SKM-1 (cell line): ENCODE data around the gene KIAA0930.
"Not testable (repeated sequence)": the region's sequence is repeated elsewhere in the genome, so short reads cannot be mapped to it uniquely, and the experiment has no call there.

ENCODE experiments used
- DNase-seq: peaks from one replicate; lab custom pipeline; 2025; ENCODE audit not compliant: unreplicated experiment; lab: John Stamatoyannopoulos, UW

The KIAA0930 gene

DNA sequence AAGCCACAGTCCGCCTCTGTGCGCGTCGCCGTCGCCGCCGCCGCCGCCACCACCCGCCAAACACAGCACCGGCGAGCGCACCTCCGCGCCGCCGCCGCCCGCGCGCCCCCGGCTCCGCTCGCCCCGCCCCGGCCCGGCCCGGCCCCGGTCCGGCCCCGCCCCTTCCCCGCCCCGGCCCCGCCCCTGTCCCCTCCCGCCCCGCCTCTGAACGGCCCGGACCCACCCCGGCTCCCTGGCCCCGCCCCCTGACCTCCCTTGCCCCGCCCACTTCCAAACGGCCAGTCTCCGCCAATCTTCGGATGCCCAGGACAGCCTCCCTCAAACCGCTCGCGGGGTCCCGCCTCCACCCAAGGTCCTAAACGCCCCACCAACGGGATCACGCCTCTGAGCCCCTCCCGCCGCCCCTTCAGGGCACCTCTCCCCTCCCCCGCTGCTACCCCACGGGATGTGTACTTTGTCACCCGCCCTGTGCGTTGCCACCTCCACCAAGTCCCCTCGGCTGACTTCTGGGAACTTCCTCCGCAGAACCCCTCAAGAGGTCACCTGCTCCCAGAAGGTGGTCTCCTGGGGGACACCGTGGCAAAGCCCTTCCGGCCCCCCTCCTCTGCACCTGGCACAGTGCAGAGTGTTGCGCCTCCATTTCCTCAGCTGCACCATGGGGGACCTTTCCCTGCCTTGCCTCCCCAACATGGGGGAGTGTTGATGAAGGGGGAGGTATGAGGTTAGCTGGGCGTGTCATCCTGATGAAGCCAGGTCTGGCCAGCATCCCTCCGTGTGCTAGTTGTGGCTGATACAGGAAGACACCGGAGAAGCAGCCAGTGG is at the start of gene KIAA0930:
Gene KIAA0930 (minus strand): TSS at position 85 of the 822 bp plus-strand sequence. CDS start 191 bp downstream, outside the sequence.
- DNase-seq: no peak

DNA sequence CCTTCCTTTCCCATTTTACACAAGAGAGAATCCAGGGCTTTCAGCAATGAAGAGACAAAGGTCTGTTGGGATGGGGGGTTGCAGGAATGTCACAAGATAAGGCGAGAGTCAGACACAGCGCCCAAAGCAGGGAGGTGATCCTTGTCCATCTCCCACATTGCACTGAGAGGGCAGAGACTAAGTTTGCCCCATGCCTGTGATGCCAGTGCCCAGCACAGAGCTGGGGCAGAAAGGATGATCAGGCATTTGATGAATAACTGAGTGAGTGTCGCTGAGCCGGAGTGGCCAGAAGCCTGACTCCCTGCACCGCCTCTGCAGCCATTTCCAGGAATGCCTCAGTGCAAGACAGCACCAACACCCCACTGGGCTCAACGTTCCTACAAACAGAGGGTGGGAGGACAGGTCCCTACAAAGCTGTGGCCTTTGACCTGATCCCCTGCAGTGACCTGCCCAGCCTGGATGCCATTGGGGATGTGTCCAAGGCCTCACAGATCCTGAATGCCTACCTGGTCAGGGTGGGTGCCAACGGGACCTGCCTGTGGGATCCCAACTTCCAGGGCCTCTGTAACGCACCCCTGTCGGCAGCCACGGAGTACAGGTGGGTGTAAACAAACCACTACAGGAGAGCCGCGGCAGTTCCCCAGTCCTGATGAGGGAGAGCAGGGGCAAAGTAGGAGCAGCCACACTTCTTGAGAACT is 46.3 kb upstream of the KIAA0930 start:
- DNase-seq: no peak

DNA sequence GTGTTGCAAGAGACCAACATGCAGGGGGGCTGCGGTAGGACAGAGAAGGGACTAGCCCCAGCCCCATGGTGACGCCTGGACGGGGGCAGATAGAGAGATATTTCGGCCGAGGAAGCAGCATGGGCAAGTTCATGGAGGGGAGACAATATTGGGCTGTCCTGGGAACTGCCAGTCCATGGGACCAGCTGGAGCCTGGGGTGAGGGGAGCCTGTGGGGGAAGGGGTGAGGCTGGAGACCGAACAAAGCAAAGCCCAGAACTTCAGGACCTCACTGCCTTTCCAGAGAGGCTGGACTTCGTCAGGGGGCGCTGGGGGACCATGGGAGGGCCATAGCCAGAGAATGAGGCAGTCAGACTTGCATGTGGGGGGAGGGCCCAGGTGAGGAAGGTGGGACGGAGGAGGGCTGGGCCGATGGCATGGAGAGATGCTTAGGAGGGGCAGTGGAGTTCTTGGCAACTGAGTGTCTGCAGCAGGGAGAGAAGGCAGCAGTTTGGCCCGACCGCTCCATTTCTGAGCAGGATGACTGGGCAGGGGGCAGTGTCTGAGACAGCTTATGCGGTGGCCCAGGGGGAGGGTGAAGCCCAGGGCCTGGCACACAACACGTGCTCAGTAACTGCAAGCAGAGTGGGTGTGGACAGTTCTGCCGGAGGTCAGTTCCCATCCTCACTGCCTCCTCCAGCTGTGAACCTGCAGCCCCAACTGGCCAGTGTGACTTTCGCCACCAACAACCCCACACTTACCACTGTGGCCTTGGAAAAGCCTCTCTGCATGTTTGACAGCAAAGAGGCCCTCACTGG is 44.8 kb upstream of the KIAA0930 start:
- no peak for DNase-seq

DNA sequence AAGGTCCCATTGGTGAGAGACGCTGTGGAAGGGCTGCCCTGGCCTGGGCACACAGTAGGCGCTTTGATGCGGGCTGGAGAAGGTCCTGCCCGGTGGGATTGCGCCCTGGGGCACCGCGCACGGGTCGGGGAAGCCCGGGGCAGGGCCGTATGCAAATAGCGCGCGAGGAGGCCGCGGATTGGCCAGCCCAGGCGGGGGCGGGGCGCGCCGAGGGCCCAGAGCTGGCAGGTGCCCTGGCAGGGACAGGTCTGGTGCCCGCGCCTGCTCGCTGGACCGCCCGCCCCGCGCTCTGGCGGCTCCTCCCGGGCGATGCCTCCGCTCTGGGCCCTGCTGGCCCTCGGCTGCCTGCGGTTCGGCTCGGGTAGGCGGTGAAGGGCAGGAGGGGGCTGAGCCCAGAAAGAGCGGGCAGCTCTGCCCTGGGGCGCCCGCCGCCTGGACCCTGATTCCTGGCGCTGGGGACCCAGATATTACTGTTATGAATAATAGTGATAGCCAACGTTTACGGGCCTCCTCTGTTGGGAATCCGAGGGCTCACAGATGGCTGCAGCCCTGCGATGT is 44.1 kb upstream of the KIAA0930 start, which contains the start of gene UPK3A:
Gene UPK3A (plus strand): TSS at position 245 of the 558 bp plus-strand sequence. CDS start 65 bp downstream, at position 310.
- DNase-seq: no peak

DNA sequence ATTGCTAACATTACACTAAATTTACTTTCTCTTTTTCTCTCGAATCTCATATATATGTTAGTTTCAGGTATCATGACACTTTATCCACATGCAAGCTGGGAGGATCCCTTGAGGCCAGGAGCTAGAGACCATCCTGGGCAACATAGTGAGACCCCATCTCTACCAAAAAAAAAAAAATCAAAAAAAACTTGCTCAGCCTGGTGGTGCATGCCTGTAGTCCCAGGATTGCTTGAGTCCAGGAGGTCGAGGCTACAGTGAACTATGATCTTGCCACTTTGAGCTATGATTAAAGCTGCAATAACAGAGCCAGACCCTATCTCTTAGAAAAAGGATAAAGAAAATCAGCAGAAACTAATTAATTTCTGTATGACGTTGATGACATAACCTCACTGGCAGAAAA is 40.3 kb upstream of the KIAA0930 start:
- no peak for DNase-seq

DNA sequence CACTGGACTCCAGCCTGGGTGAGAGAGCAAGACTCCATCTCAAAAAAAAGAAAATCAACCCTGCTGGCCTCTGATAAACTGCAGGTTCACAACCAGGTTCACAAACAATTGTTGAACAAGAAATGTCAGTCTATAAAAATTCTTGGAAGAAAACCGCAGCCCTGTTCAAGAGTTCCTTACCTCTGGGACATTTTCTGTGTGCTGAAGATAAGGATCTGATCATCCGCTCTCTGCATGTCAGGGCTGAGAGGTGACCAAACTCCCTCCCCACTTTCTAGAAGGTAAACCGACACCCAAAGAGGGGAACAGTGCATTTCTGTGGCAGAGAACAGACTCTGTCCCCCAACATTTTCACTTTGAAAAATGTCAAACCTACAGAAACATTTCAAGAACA is 39.9 kb upstream of the KIAA0930 start:
- DNase-seq: no peak

DNA sequence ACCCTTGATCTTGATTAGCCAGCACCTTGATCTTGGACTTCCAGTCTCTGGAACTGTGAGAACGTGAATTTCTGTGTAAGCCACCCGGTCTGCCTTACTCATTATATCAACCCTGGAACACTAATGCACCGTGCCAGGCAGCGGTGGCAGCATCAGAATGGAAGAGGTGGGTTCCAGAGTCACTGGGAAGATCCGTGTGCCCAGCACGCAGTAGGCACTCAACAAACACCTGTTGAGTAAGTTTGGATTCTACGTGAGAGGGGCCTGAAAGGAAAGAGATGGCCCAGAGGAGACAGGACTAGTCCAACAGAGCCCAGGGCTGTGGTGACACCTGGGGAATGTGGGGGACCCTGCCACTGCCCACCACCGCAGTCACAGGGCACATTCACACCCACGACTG is 37.4 kb upstream of the KIAA0930 start:
- DNase-seq: no peak

DNA sequence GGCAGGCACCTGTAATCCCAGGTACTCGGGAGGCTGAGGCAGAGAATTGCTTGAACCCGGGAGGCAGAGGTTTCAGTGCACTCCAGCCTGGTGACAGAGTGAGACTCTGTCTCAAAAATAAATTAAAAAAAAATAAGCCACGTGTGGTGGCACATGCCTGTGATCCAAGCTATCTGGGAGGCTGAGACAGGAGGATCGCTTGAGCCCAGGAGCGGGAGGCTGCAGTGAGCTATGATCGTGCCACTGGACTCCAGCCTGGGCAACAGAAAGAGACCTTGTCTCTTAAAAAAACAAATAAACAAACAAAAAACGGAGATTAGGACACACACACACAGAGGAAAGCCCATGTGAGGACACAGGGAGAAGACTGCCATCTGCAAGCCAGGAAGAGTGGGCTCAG is 37.0 kb upstream of the KIAA0930 start:
- not testable (repeated sequence) for DNase-seq

DNA sequence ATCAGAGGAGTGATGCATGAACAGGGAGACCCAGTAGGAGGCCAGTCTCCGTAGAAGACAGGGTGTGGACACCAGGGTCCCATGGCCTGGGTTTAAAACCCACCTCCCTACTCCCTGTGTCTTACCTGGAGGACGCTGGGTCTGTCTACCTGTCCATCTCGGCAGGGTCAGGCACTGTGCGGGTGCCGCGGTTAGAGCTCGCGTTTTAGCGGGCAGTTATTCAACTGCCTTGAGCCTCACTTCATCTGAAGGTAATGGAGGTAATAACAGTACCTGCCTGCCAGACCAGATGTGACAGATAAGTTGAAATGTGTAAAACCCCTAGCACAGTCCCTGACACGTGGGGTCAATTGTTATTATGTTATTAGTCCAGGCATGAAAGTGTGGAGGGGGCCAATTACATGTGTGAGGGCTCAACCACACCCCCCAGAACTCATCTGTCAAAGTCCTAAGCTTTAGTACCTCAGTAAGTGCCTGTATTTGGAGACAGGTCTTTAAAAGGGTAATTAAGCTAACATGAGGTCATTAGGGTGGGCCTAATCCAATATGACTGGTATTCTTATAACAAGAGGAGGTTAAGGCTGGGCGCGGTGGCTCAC is 35.9 kb upstream of the KIAA0930 start:
- DNase-seq: no peak

DNA sequence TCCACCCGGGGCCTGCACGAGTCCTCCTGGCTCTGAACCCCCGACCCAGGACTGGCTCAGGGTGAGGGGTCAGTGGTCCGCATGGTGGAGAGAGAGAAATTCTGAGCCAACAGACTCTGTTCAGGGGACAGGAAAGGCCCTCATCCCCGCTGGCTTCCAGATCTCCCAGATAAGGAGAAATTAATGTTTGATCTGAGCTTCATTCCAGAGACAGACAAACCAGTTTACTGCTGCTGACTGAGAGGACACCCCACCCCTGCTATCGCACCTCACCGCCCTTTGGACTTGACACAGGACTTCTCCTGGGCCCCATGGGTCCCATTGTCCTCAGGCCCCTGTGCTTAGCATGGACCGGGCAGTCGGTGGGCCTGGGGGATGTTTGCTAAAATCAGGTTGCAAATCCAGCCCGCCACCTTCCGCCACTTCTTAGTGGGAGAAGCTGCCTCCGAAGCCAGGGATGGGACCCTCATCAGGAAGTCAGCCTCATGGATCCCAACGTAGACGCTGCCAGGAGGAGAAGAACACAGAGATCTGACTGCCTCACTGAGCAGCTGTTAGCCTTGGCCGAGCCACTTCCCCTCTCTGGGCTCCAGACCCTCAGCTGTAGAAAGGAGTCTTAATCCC is 32.9 kb upstream of the KIAA0930 start:
- DNase-seq: no peak

DNA sequence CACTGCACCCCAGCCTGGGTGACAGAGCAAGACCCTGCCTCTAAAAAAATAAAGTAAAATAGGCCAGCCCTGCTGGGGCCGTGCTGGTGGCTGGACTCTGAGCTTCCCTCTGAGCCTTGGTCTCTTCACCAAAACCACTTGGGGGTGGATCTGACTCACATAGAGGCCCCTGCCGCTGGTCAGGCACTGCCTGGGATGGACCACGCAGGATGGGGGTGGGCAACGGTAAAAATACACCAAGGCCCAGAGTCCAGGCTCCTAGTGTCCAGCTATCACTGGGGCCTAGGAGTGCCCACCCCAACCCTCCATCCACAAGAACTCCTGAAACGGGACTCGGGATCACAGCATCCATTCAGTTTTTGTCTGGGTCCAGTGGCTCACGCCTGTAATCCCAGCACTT is 31.8 kb upstream of the KIAA0930 start:
- DNase-seq: no peak

DNA sequence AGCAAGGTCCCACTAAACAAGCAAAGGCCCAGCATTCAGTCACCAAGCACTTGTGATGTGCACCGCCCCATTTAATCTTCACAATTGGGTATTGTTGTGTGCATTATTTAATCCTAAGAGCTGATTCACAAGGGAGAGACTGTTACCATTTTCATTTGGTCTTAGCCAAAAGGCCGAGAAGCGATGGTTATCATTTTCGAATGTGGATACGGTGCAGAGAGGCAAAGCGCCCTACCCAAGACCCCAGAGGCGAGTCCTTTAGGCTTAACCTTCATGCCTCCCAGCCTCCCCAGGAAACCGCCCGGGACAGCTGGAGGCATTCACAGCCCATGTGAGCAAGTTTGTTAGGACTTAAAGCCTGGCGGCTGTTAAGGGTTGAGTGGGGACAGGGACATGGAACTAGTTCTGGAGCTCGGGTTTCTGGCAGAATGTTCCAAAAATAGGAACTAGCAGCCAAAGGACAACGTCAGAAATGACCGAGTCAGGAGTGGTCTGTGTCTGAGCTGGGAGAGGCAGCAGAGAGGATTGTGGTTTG is 31.0 kb upstream of the KIAA0930 start:
- no peak for DNase-seq

DNA sequence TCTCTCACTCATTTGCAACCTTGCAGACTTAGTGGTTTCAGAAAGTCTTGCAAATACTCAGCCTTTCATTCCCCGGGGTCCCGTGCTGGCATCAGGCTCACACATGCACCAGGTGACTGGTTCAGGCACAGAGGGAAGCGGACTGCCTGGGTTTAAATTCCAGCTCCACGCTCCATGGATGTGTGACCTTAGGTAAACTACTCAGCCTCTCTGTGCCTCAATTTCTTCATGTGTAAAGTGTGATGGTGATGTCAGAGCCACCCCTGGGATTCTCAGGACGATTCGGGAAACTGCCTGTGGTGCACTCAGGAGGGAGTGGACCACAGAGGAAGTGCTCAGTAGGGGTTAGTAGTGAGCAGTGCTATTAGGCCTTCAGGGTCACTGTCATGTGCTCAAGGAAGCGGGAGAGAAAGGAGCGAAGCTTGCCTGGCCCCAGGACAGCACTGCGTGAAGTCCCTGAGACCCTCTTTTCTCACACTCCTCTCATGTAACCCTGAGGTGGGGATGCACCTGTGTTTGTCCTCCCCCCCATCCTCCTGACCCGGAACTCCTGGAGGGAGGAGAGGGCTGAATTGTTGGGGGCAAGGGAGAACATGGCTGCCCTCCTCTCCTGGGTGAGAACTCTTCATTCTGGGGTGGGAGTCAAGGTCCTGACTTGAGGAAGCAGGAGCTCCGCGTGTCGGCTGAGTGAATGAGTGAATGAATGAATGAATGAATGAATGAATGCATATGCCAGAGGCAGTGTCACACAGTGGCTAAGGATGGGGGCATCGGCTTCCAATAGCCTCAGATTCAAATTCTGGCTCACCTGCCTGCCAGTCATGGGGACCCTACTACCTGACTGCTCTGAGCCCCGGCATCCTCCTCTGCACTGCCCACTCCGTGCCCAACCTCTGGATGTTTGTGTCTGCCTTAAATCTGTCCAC is 29.7 kb upstream of the KIAA0930 start:
- DNase-seq: no peak

DNA sequence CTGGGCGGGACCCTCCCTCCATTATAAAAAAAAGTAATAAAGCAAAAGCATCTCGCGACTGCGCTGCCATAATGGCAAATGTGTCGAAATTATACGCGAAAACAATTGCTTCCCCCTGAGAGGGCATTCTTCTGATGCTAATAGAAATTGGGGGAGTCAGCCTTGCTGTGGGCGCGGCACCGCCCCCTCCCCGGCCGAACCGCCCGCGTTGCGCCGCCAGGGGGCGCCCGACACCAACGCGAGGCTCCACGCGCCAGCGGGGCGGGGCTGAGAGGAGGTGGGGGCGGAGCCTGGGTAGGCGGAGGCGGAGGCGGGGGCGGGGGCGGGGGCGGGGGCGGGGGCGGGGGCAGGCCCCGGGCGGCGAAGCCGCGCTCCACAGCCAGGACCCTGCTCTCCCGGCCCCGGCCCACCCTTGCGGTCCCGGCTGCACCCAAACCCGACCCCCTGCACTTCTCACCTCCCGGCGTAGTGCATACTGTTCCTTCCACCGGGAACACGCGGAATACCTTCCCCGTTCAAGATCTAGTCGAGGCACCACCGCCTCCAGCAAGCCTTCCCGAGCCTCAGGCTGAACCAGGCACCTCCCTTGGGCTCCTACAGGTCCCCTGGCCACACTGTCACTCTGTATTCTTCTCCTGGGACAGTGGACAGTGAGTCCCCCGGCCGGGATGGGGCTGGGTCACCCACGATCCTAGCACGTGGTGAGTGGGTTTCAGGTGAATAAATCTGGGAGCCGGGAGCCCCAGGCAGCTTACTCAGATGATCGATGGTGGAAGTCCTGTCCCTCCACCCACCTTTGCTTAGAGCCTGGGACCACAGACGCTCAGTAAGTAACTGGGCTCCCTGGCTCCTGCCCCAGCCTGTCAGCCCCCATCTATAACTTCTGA is 28.5 kb upstream of the KIAA0930 start:
- DNase-seq: peak; percentile 34

DNA sequence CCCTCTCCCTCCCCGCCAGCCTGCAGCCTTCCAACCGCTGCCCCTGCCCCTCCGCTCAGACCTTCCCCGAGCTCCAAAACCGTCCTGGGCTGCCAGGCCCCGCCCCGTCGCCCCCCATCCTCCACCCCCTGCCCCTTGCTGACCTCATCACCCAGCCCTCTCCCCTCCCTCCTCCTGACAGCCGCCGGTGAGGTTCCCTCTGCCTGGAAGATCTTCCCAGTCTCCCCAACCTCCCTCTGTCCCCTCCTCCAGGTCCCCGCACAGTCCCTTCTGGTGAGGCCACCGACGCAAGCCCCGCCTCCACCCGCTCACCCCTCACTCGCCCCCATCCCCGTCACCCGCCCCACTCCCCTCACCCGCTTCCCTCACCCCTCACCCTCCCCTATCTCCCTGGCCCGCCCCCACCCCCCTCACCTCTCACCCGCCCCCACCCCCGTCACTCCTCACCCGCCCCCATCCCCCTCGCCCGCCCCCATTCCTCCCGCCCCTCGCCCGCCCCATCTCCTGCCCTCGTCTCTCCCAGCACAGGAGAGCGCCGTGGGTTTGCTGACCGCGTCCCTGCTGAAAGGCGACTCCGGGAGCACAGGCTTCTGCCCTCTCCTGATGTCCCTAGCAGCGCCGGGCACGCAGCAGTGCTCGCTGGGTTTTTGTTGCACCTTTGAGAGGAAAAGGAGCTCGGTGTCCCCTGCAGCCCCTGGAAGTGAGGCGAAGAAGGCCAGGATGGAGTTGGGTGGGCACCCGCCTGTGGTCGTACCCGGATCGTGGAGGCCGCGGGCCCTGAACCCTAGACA is 27.7 kb upstream of the KIAA0930 start:
- no peak for DNase-seq

DNA sequence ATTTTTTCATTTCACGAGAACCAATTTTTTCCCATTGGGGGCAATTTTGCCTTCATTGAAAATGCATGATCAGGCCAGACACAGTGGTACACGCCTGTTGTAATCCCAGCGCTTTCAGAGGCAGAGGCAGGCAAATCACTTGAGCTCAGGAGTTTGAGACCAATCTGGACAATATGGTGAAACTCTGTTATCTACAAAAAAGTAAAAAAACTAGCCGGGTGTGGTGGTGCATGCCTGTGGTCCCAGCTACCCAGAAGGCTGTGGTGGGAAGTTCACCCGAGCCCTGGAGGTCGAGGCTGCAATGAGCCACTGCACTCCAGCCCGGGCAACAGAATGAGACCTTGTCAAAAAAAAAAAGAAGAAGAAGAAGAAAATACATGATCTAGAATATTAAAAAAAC is 24.8 kb upstream of the KIAA0930 start:
- no peak for DNase-seq
